Activated CD4-positive, alpha-beta T cell treated with anti-CD3 and anti-CD28 coated beads, Interleukin-2, amount 50 U/mL, for 24 hours (primary cell): Measurements from ENCODE around the gene SKIDA1.

Source experiments
- DNase-seq, 2 donors: peaks; one replicate each; pipeline ENCODE4 v3.0.0-alpha.2; 2020; ENCODE audit warnings: low read depth in 1 of 2, low spot score in 1 of 2

The SKIDA1 gene

GRCh38 chr10:21502348-21502740 is 23.1 kb downstream of the SKIDA1 start:
- DNase-seq, result no peak

- no peak for DNase-seq
These were observed 23.6 kb downstream of the SKIDA1 start for GRCh38 chr10:21501731-21502347.

DNA sequence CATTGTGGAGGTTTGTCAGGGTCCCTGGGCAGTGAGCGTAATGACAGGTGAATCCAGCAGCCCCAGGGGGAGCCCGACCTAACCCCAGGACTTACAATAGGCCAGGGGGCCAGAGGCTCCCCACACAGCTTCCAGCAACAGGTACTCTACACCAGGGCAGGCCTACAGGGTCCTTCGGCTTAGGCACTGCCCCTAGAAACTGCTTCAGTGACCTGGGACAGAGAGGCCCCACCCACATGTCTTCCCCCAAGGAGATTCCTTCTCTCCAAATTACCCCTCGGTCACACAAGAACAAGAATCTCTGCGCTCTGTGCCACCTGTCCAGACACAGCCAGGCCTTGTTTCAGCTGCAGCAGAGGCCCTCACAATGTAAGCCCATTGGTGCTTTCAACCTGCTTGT is 24.4 kb downstream of the SKIDA1 start:
- no peak for DNase-seq

- DNase-seq, result no peak
These were observed 24.9 kb downstream of the SKIDA1 start for GRCh38 chr10:21500578-21500910.

GRCh38 chr10:21499701-21500577 is 25.5 kb downstream of the SKIDA1 start:
- no peak for DNase-seq

- DNase-seq, result no peak
These were observed 26.5 kb downstream of the SKIDA1 start for GRCh38 chr10:21498986-21499385.

DNA sequence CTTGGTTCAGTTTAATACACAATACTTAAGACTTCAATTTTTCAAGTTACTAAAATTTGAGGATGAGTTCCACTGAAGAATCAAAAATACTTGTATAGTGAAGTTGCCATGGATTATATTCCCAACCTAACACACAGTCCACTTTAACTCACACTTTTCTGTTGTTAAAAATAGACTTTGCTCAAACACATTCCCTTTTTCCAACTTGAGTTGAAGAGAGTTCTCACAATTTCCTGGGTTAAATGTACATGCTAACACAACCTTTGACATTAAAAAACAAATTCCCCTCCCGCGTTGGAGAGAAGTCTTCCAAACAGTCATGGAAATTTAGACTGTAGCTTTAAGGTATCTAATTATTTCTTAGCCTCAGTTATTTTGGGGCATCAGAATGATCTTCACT is 27.1 kb downstream of the SKIDA1 start:
- DNase-seq, result no peak

GRCh38 chr10:21497177-21497807 is 28.2 kb downstream of the SKIDA1 start:
- DNase-seq, result no peak

- DNase-seq, result no peak
These were observed 28.9 kb downstream of the SKIDA1 start for GRCh38 chr10:21496343-21497176.

GRCh38 chr10:21495752-21496342 is 29.6 kb downstream of the SKIDA1 start:
- DNase-seq, result peak; percentile 73 to 92

- no peak for DNase-seq
These were observed 30.3 kb downstream of the SKIDA1 start for GRCh38 chr10:21495002-21495751.

DNA sequence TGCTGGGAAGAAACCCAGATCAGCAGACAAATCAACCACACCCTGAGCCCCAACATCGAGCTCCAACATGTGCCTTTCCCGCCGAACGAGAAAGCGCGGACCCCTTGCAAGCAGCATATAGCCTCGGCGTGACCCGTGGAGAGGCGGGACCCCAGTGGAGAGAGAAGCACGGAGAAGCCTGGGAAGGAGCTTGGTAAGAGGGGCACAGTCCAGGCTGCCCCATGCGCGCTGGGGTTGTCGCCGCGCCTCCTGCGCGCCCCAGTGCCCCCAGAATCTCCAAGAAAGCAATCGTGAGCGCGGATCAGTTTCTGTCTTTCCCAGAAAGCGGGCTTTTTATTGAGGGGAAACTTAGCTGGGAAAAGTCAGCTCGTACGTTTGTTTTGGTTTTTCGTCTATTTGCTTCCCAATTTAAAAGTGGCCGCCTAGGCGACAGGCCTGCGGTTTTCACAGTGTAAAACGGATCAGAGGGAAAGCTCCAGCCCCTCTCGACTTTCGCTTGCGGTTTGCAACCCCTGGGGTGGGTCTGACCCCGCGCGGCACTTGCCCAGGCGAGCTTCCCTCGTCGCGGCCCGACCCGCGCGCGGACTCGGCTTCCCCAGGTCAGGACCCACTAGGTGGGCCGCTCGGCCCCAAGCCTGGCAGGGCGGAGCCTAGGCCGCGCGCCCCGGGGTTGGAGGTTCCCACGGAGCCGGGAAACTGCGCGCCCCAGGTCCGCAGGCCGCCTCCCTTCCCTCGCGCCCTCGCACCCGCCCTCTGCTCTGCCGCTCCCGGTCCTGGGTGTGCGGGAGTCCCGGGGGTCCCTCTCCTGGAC is 31.1 kb downstream of the SKIDA1 start:
- no peak for DNase-seq

GRCh38 chr10:21493784-21494183 is 31.7 kb downstream of the SKIDA1 start:
- DNase-seq, result no peak

DNA sequence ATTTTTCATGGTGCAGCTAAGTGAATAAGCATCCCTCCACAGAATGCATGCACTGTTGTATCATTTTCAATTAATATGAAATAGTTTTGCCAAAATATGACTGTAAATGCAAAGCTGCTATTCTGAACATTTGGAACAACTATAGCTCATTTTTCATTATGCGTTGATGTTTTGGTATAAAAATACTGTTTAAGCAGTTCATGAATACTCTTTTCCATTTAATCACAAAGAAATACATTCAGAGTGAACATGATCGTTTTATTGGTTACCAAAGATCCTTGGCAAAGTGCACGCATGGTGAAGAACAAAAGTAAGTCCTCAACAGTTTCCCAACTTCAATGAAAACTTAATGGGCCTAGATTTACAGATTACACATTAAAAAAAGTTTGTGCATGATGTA is 33.1 kb downstream of the SKIDA1 start:
- DNase-seq, result no peak

DNA sequence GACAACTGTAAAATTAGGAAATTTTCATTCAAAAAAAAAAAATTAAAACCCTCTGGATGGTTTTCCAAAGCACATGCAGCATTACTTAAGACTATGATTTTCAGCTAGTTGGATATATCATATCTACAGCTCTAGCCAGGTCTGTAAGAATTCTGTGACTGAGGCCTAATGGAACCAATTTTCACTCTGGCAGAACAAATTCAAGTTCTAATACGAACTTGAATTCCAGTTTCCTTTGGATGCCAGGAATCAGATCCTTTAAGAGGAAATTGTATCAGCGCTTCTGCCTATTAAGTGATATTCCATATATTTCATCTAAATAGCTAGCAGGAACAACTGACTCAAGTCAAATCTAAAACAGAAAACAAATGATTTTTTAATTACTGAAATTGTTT is 34.8 kb downstream of the SKIDA1 start:
- no peak for DNase-seq

DNA sequence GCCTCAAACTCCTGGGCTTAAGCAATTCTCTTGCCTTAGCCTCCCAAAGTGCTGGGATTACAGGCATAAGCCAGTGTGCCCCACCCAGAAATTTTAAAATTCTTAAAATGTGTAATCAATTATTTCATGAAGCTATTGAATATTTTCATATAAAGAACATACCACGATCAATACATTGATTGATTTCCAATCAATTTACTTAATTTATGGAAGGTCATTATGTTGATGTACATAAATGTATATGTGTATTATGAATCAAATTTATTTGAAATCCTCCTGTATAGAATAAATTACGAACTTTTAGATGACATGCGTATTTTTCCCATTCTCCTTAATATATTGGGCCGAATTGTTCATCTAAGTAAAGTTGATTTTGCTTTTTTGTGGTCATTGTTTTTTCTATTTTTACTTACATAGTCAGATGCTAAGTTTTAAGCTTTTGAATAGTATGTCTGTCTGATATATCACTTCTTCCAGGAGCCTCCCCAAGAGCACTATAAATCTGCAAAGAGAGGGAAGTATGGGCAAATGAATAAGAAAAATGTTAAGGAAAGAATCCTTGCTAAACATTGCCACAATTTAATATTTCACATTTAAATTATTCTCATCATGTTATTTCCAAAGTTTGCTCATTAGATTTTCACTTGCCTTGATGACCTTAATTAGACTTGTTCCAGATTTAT is 35.3 kb downstream of the SKIDA1 start:
- no peak for DNase-seq

GRCh38 chr10:21488957-21489446 is 36.5 kb downstream of the SKIDA1 start:
- DNase-seq, result no peak

GRCh38 chr10:21488246-21488956 is 37.1 kb downstream of the SKIDA1 start:
- no peak for DNase-seq
